GM20431 (cell line): ENCODE results near the gene RNF5.
"Not testable (repeated sequence)": the region's sequence is repeated elsewhere in the genome, so short reads cannot be mapped to it uniquely, and the experiment has no call there.

Experiments used
- in situ Hi-C: fragments of 300-500 bp; cut with MseI, MboI; formaldehyde crosslinking; loops from one replicate; pipeline ENCODE4 v1.15.0; 2020; ENCODE audit warnings: low sequenced_read_pairs; ENCODE audit not compliant: unreplicated experiment

RNF5 gene

GRCh38 chr6:32177788-32178546, at the start of gene RNF5:
Gene RNF5, plus strand, starts transcription at chr6:32178405. Its CDS starts 107 bp downstream, at chr6:32178512.
- in situ Hi-C loops: no loop called here

GRCh38 chr6:32128751-32129296, 49.4 kb upstream of the RNF5 start:
- in situ Hi-C loops: no loop called here

GRCh38 chr6:32129297-32130088, 48.7 kb upstream of the RNF5 start:
- in situ Hi-C loops: no loop called here

GRCh38 chr6:32131439-32131948, 46.7 kb upstream of the RNF5 start:
- in situ Hi-C loops: no loop called here

- in situ Hi-C loops: no loop called here
Measured at GRCh38 chr6:32132110-32132509, 46.1 kb upstream of the RNF5 start.

- in situ Hi-C loops: no loop called here
Measured at GRCh38 chr6:32133786-32134185, 44.4 kb upstream of the RNF5 start.

- in situ Hi-C loops: no loop called here
Measured at GRCh38 chr6:32137454-32137853, 40.8 kb upstream of the RNF5 start.

- in situ Hi-C loops: no loop called here
Measured at GRCh38 chr6:32139590-32139989, 38.6 kb upstream of the RNF5 start.

- in situ Hi-C loops: no loop called here
Measured at GRCh38 chr6:32140420-32141046, 37.7 kb upstream of the RNF5 start.

GRCh38 chr6:32144238-32144637, 34.0 kb upstream of the RNF5 start:
- in situ Hi-C loops: not testable (repeated sequence)

- in situ Hi-C loops: no loop called here
Measured at GRCh38 chr6:32146287-32146686, 31.9 kb upstream of the RNF5 start.

GRCh38 chr6:32146687-32147086, 31.5 kb upstream of the RNF5 start:
- in situ Hi-C loops: no loop called here

GRCh38 chr6:32147401-32148132, 30.6 kb upstream of the RNF5 start:
- in situ Hi-C loops: no loop called here

- in situ Hi-C loops: no loop called here
Measured at GRCh38 chr6:32148289-32149091, 29.7 kb upstream of the RNF5 start.

GRCh38 chr6:32149092-32149755, 29.0 kb upstream of the RNF5 start:
- in situ Hi-C loops: no loop called here

GRCh38 chr6:32149932-32150870, 28.0 kb upstream of the RNF5 start:
- in situ Hi-C loops: no loop called here

- in situ Hi-C loops: no loop called here
Measured at GRCh38 chr6:32151181-32151862, 26.9 kb upstream of the RNF5 start.
